SK-N-SH (cell line): ENCODE data around the gene BEST1. TPM values are rescaled to one million over a fixed set of nuclear protein-coding genes. Genes with fewer than 3 reads are reported as not detected.

Experiments
- CTCF ChIA-PET: fragments of 300-600, 350-600 bp; formaldehyde crosslinking; extraction: SDS; loops from one replicate; lab custom pipeline; 2021; lab: Yijun Ruan, JAX
- POLR2A ChIA-PET: fragments of 350-600 bp; sonication (Branson Sonifier 250); formaldehyde crosslinking; extraction: SDS; loops from one replicate; lab custom pipeline; 2020; ENCODE audit warnings: antibody characterized with exemption, inconsistent platforms; lab: Yijun Ruan, JAX
- DNase-seq: peaks from one replicate; pipeline ENCODE4 v3.0.0; 2012
- H2AFZ ChIP-seq: fragments of 200-600 bp; sonication (generic); 2 replicates; pipeline ENCODE4 v1.8.1; 2016; ENCODE audit warnings: antibody characterized with exemption, mild to moderate bottlenecking, low read depth
- H3F3A ChIP-seq: fragments of 200-600 bp; sonication (generic); replicated peaks from 2 replicates; pipeline ENCODE3; 2016; ENCODE audit warnings: antibody characterized with exemption, mild to moderate bottlenecking; ENCODE audit not compliant: insufficient read depth
- H3K27ac ChIP-seq, 2 experiments: fragments of 200-500 bp in 1 of 2; fragments of 200-600 bp in 1 of 2; sonication (Bioruptor generic) in 1 of 2; sonication (generic), shearing (Covaris generic) in 1 of 2; 2 replicates each; pipeline versions ENCODE4 v1.5.1 to v1.6.1; 2014 to 2016; ENCODE audit warnings: low read depth in 2 of 2, inconsistent platforms in 1 of 2, low read length in 1 of 2, mild to moderate bottlenecking in 1 of 2, mixed read lengths in 1 of 2
- H3K27me3 ChIP-seq: fragments of 200-600 bp; sonication (generic), shearing (Covaris generic); 2 replicates; pipeline ENCODE4 v1.6.1; 2016; ENCODE audit warnings: mixed run types; ENCODE audit not compliant: insufficient read depth
- H3K36me3 ChIP-seq, 2 experiments: fragments of 200-500 bp in 1 of 2; fragments of 200-600 bp in 1 of 2; sonication (Bioruptor generic) in 1 of 2; sonication (generic) in 1 of 2; replicated peaks in 1 of 2; 2 replicates each; pipeline versions ENCODE3 to v1.5.1; 2014 to 2016; ENCODE audit warnings: low read length in 1 of 2, mild to moderate bottlenecking in 1 of 2; ENCODE audit not compliant: insufficient read depth in 2 of 2, control insufficient read depth in 1 of 2
- H3K4me1 ChIP-seq, 2 experiments: fragments of 200-500 bp in 1 of 2; fragments of 200-600 bp in 1 of 2; sonication (Bioruptor generic) in 1 of 2; sonication (generic), shearing (Covaris generic) in 1 of 2; 2 replicates each; pipeline versions ENCODE4 v1.5.1 to v1.6.1; 2014 to 2016; ENCODE audit warnings: low read depth in 1 of 2, low read length in 1 of 2, mixed run types in 1 of 2; ENCODE audit not compliant: insufficient read depth in 2 of 2, control insufficient read depth in 1 of 2
- H3K4me2 ChIP-seq: fragments of 200-600 bp; sonication (generic), shearing (Covaris generic); 2 replicates; pipeline ENCODE4 v1.6.1; 2017; ENCODE audit warnings: mixed run types
- H3K4me3 ChIP-seq, 2 experiments: fragments of 200-500 bp in 1 of 2; fragments of 200-600 bp in 1 of 2; sonication (Bioruptor generic) in 1 of 2; sonication (generic), shearing (Covaris generic) in 1 of 2; 2 replicates each; pipeline versions ENCODE4 v1.5.1 to v1.8.1; 2014 to 2016; ENCODE audit warnings: low read depth in 2 of 2, inconsistent platforms in 1 of 2, low read length in 1 of 2, mild to moderate bottlenecking in 1 of 2, mixed read lengths in 1 of 2, moderate library complexity in 1 of 2
- H3K79me2 ChIP-seq: fragments of 200-600 bp; sonication (generic); 2 replicates; pipeline ENCODE4 v1.8.1; 2017; ENCODE audit warnings: mild to moderate bottlenecking; ENCODE audit not compliant: insufficient read depth
- H3K9ac ChIP-seq: fragments of 200-600 bp; sonication (generic); 2 replicates; pipeline ENCODE4 v1.6.1; 2017; ENCODE audit warnings: mixed run types
- H3K9me2 ChIP-seq: fragments of 200-600 bp; sonication (generic); 2 replicates; pipeline ENCODE4 v1.6.1; 2017; ENCODE audit warnings: mixed run types
- H3K9me3 ChIP-seq: fragments of 200-600 bp; sonication (generic); 2 replicates; pipeline ENCODE4 v1.6.1; 2017; ENCODE audit warnings: mixed run types, mild to moderate bottlenecking, moderate library complexity
- H4K20me1 ChIP-seq: fragments of 200-600 bp; sonication (generic); 2 replicates; pipeline ENCODE4 v1.6.1; 2017; ENCODE audit warnings: mild to moderate bottlenecking, mixed run types; ENCODE audit not compliant: insufficient read depth
- CHD2 ChIP-seq: fragments of 150-350 bp; IDR thresholded peaks from 2 replicates; pipeline ENCODE4 v1.6.1; 2018; ENCODE audit warnings: low read length; ENCODE audit not compliant: partially characterized antibody
- FOSL2 ChIP-seq: IDR thresholded peaks from 2 replicates; pipeline ENCODE4 v1.4.0; 2012; ENCODE audit warnings: low read depth, mild to moderate bottlenecking, moderate library complexity, borderline replicate concordance
- FOXJ3 ChIP-seq: sonication (generic); formaldehyde crosslinking; IDR thresholded peaks from 2 replicates; pipeline ENCODE4 v1.5.1; 2020; ENCODE audit warnings: mild to moderate bottlenecking, missing genetic modification reagents
- GABPA ChIP-seq: IDR thresholded peaks from 2 replicates; pipeline ENCODE4 v1.4.0; 2012; ENCODE audit warnings: low read depth, mild to moderate bottlenecking
- GATA2 ChIP-seq: sonication (generic); formaldehyde crosslinking; IDR thresholded peaks from 2 replicates; pipeline ENCODE4 v1.5.0; 2020; ENCODE audit warnings: mild to moderate bottlenecking, missing genetic modification reagents
- POLR2AphosphoS5 ChIP-seq: IDR thresholded peaks from 2 replicates; pipeline ENCODE4 v1.6.1; 2012; ENCODE audit warnings: low read depth, low read length
- RAD21 ChIP-seq: IDR thresholded peaks from 2 replicates; pipeline ENCODE4 v1.6.1; 2012; ENCODE audit warnings: mild to moderate bottlenecking, low read length
- RCOR1 ChIP-seq: fragments of 150-350 bp; IDR thresholded peaks from 2 replicates; pipeline ENCODE4 v1.6.1; 2017; ENCODE audit warnings: antibody characterized with exemption, low read length
- SMC3 ChIP-seq: IDR thresholded peaks from 2 replicates; pipeline ENCODE4 v1.6.1; 2012; ENCODE audit warnings: low read depth, low read length, improper control_type of control experiment
- WGBS: methylation state at CpG from one replicate; pipeline ENCODE4 v1.1.6; 2017; ENCODE audit warnings: low lambda C conversion rate; 5-methylcytosine and 5-hydroxymethylcytosine counted together
- polyA plus RNA-seq, 3 experiments: library from polyadenylated mRNA; depleted of rRNA; stranded (reverse); fragments of >200 nt; gene quantifications; 2 replicates each; pipeline ENCODE4 v1.2.3, GENCODE V29; 2012
- TF ChIP-seq, protein P1 (sequence below): IDR thresholded peaks from 2 replicates; pipeline ENCODE4 v1.4.0; 2012; ENCODE audit warnings: low read depth, borderline replicate concordance
- TF ChIP-seq, protein P2 (sequence below): IDR thresholded peaks from 2 replicates; pipeline ENCODE4 v1.4.0; 2012; ENCODE audit warnings: low read depth, borderline replicate concordance
- TF ChIP-seq, protein P3 (sequence below): IDR thresholded peaks from 2 replicates; pipeline ENCODE4; 2012

The BEST1 gene
- polyA plus RNA-seq, 1 of the 3 experiments (the other 2 are of a cell fraction), result 0.30 TPM

DNA sequence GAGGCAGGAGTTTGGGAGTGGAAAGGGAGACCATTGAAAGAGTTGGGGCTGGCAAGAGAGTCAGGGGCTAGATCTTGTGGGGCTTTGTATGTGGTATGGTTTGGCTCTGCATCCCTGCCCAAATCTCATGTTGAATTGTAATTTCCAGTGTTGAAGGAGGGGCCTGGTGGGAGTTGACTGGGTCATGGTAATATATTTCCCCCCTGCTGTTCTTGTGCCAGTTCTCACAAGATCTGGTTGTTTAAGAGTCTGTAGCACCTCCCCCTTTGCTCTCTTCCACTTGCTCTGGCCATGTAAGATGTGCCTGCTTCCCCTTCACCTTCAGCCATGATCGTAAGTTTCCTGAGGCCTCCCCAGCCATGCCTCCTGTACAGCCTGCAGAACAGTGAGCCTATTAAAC lies 22.6 kb upstream of the BEST1 start:
- Histone ChIP-seq H2AFZ (no peak overlapping the region), H3K27me3 (no peaks in the 10 kb centered on the region), H3K79me2 (no peaks in the 10 kb centered on the region), H3K36me3 (no peaks in the 10 kb centered on the region), H3K4me3 (no peak overlapping the region), H3K4me1 (peaks cover 15 to 19% of the 10 kb centered on the region in 2 experiments), H3K9ac (no peak overlapping the region), H3K27ac (no peak overlapping the region), H3K9me3 (no peaks in the 10 kb centered on the region), H3K9me2 (no peaks in the 10 kb centered on the region), H4K20me1 (no peaks in the 10 kb centered on the region), H3F3A (no peaks in the 10 kb centered on the region), H3K4me2 (no peak overlapping the region)
- ChIA-PET POLR2A (no interaction called here), CTCF (interaction anchor here (1.6 to 2.1 kb wide), 3 partner anchors 20 to 31 kb away, joined by 9 to 11 read pairs (median 11); no protein-coding TSS in a partner anchor)
- DNase-seq, result no peak
- WGBS, result 100% methylated on average over 1 of the region's 1 CpG
- no peak for TF ChIP-seq FOSL2
- TF ChIP-seq CHD2, result no peak
- TF ChIP-seq POLR2AphosphoS5, result no peak
- no peak for TF ChIP-seq GATA2 (CRISPR knock-in tag)
- no peak for TF ChIP-seq RAD21
- TF ChIP-seq, protein P1, sequence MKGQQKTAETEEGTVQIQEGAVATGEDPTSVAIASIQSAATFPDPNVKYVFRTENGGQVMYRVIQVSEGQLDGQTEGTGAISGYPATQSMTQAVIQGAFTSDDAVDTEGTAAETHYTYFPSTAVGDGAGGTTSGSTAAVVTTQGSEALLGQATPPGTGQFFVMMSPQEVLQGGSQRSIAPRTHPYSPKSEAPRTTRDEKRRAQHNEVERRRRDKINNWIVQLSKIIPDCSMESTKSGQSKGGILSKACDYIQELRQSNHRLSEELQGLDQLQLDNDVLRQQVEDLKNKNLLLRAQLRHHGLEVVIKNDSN, result no peak
- TF ChIP-seq, protein P2, sequence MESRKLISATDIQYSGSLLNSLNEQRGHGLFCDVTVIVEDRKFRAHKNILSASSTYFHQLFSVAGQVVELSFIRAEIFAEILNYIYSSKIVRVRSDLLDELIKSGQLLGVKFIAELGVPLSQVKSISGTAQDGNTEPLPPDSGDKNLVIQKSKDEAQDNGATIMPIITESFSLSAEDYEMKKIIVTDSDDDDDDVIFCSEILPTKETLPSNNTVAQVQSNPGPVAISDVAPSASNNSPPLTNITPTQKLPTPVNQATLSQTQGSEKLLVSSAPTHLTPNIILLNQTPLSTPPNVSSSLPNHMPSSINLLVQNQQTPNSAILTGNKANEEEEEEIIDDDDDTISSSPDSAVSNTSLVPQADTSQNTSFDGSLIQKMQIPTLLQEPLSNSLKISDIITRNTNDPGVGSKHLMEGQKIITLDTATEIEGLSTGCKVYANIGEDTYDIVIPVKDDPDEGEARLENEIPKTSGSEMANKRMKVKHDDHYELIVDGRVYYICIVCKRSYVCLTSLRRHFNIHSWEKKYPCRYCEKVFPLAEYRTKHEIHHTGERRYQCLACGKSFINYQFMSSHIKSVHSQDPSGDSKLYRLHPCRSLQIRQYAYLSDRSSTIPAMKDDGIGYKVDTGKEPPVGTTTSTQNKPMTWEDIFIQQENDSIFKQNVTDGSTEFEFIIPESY, result no peak
- TF ChIP-seq GABPA, result no peak
- no peak for TF ChIP-seq SMC3
- TF ChIP-seq FOXJ3 (CRISPR knock-in tag), result no peak

DNA sequence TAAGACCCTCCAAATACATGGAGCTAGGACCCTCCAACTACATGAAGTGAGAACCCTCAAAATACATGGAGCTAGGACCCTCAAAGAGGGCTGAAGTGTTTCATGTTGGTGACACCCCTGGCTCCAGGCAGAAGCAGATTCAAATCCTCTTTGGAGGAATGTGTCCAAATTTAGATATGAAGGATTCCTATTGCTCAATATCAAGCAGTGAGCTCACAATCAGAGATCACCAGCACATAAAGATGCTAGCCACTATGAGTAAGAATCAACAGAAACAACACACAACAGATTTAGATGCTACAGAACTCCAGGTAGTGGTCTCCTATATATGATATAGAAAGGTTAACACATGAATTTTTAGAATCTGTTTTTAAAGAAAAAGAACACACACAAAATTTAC lies 21.5 kb upstream of the BEST1 start:
- Histone ChIP-seq H3K4me2 (no peak overlapping the region), H3K4me3 (no peak overlapping the region), H3F3A (no peaks in the 10 kb centered on the region), H3K4me1 (peaks cover 4 to 8% of the 10 kb centered on the region in 2 experiments; a peak in 3 of 4 replicates), H4K20me1 (no peaks in the 10 kb centered on the region), H3K9me2 (no peaks in the 10 kb centered on the region), H3K79me2 (no peaks in the 10 kb centered on the region)
- POLR2A ChIA-PET, result no interaction called here
- DNase-seq, result no peak
- TF ChIP-seq RCOR1, result no peak
- TF ChIP-seq, protein P3, sequence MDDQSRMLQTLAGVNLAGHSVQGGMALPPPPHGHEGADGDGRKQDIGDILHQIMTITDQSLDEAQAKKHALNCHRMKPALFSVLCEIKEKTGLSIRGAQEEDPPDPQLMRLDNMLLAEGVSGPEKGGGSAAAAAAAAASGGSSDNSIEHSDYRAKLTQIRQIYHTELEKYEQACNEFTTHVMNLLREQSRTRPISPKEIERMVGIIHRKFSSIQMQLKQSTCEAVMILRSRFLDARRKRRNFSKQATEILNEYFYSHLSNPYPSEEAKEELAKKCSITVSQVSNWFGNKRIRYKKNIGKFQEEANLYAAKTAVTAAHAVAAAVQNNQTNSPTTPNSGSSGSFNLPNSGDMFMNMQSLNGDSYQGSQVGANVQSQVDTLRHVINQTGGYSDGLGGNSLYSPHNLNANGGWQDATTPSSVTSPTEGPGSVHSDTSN, result no peak
- no peak for TF ChIP-seq SMC3
- TF ChIP-seq, all 33 proteins: peak for 0
- CTCF ChIA-PET, result interaction anchor here (0.7 to 3.7 kb wide), 7 partner anchors 19 to 175 kb away, joined by 3 to 17 read pairs (median 9); no protein-coding TSS in a partner anchor
- Histone ChIP-seq H3K36me3 (no peaks in the 10 kb centered on the region), H3K9ac (no peak overlapping the region), H3K27ac (no peak overlapping the region), H3K27me3 (no peaks in the 10 kb centered on the region), H2AFZ (no peak overlapping the region), H3K9me3 (no peaks in the 10 kb centered on the region)
